D721Med (cell line): ENCODE measurements around the gene ARID4B.

Source experiments
- DNase-seq: peaks from one replicate; pipeline ENCODE4 v3.0.0; 2011; ENCODE audit warnings: low spot score; ENCODE audit not compliant: insufficient read length
- FAIRE-seq: peaks from 2 replicates; lab custom pipeline; 2011; peaks lifted over from hg19 to GRCh38; lab: Jason Lieb, UNC
- TF ChIP-seq, protein P1 (sequence below): IDR thresholded peaks from 2 replicates; pipeline ENCODE4 v1.5.1; 2012; ENCODE audit warnings: mild to moderate bottlenecking, control low read depth; ENCODE audit not compliant: insufficient read depth; ENCODE audit errors: missing control alignments

Gene ARID4B

DNA sequence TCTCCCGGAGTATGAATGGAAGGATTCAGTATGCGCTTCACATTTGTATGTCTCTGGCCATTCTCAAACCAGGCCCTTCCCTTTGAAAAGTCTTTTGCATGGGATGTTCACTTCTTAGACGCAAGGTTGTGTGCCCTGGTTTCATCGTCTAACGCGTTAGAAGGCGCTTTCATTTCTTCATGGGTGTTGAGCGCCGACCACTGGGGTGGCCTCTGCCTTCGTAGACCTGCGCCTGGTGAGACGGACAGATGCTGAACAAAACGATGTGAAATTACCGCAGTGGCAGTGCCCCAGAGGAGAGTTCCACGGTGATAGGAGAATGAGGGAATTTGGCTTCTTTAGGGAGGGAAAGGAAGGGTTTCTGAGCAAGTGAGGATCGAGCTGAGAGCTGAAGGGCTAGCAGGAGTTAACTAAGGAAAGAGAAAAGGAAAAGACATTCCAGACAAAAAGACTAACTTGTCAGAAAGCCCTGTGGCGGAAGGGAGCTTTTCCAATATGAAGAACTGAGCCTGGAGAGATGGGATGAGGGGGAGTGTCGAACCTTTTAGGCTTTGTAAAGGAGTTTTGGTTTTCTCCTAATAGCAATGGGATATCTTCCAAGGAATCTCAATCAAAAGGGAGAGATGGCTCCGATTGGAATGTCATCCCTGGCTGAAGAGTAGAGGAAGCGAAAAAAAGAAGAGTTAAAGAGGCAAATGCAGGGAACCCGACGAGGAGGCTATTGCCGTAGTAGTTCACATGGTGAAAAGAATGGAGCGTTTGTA is 1.3 kb upstream of the ARID4B start:
- TF ChIP-seq, protein P1, sequence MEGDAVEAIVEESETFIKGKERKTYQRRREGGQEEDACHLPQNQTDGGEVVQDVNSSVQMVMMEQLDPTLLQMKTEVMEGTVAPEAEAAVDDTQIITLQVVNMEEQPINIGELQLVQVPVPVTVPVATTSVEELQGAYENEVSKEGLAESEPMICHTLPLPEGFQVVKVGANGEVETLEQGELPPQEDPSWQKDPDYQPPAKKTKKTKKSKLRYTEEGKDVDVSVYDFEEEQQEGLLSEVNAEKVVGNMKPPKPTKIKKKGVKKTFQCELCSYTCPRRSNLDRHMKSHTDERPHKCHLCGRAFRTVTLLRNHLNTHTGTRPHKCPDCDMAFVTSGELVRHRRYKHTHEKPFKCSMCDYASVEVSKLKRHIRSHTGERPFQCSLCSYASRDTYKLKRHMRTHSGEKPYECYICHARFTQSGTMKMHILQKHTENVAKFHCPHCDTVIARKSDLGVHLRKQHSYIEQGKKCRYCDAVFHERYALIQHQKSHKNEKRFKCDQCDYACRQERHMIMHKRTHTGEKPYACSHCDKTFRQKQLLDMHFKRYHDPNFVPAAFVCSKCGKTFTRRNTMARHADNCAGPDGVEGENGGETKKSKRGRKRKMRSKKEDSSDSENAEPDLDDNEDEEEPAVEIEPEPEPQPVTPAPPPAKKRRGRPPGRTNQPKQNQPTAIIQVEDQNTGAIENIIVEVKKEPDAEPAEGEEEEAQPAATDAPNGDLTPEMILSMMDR: peak; percentile 25
- DNase-seq (no peak), FAIRE-seq (no peak)

DNA sequence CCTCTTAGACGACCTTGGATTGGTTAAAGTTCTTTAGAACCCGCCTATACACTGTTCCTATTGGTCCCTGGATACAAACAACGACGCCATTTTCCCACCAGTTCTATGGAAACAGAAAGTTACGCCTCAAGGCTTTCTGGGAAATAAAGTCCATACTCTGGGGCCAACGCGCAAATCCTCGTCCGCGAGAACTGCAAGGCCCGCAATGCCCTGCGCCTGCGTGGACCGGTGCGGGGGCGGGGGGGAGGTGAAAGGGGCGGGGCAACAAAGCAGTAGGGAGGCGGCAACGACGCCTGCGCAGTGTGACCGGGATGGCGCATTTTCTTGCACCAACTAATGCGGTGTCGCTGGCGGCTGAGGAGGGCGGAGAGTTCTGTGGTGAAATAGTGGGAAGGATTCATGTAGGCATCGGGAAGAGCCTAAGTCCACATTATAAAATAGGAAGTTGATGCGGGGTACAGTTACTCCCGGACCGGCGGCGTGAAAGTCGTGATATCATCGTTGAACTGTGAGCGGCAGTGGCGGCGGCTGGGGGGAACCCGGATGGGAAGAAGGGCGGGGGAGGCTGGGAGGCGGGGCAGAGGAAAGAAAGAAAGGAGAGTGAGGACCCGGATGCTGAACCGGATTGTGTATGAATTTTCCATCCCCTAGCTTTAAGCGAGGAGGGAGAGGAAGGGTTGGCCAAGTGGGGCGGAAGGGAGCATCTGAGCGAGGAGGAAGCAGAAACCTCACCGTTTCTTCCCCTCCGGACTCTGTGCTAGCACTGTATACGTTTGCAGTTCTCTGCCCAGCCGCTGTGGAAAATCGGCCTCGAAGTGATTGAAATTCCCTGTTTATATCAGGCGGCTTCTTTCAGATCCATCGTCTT is 526 bp upstream of the ARID4B start, which contains the start of gene GGPS1:
Gene GGPS1, plus strand, starts transcription at position 300 of the 868 bp plus-strand sequence. CDS start 6,695 bp downstream, outside the sequence.
- DNase-seq (no peak), FAIRE-seq (peak; percentile 88)
- TF ChIP-seq, protein P1: no peak

DNA sequence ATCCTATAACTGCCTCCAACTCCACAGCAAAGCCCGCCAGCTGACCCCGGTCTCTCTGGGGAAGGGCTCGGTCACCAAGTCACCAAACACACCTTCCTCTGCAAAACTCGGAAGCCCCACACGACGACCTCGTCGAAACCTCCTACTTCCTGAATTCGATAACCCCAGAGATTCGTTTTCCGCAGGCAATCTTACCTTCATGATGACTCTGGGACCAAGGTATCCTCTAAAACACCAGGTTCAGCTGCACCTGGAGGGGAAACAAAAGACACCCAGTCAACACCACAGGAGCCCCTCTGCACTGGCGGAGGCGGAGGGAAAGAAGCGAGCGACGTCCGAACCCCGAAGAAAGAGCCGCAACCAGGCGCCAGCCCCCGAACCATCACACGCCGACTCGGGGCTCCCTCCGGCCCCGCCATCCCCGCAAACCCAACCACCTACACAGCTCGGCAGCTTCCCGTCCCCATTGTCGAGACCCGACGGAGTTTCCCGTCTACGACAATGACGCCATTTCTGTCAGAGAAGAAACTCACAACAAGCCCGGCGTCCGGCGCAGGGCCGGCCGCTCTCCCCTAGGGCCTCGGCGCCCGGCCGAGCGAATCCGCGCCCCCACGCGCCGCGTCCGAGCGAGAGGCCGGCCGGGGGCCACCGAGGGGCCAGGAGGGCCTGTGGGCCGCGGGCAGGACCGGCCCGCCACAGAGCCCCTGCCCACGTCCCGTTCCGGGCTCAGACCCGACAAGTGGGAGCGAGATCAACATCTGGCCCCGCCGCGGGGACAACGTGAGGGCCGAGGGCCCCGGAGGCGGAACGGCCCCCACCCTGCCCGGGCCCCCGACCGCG is 1.0 kb downstream of the ARID4B start:
- DNase-seq (no peak), FAIRE-seq (no peak)
- TF ChIP-seq, protein P1: no peak

DNA sequence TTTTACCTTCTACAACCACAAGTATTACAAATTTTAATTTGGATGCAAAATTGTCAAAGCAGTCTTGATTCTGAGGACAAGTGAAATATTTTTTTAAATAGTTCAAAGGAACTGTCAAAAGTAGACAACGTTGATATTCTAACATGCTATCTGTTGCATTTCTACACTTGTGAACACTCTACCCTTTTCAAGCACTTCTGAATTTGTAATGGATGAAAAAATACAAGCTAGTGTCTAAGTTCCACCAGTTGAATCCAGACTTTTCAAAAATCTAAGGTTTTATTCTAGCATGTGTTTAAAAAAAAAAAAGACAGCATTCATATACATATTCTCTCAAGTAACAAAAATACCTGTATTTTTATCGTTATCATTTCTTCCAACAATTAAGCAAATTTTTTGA is 2.1 kb downstream of the ARID4B start:
- TF ChIP-seq, protein P1: no peak
- FAIRE-seq: peak; percentile 66
- no peak for DNase-seq

DNA sequence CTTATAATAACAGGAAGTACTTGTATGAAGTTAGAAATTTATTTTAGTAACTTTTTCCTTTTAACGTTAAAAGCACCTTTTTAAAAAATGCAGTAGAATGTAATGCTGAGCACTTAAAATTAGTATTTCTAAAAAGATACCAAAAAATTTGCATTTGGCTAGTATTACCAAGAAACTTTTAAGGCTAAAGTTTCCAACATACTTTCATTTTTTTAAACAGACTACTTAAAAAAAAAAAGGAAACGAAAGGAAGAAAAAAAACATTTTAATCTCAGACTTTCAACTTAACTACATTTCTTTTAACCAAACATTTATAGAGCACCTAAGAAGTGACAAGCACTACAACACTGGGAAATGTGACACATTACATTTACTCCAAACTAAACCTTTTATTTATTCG is 2.8 kb downstream of the ARID4B start:
- DNase-seq (no peak), FAIRE-seq (no peak)
- TF ChIP-seq, protein P1: no peak

DNA sequence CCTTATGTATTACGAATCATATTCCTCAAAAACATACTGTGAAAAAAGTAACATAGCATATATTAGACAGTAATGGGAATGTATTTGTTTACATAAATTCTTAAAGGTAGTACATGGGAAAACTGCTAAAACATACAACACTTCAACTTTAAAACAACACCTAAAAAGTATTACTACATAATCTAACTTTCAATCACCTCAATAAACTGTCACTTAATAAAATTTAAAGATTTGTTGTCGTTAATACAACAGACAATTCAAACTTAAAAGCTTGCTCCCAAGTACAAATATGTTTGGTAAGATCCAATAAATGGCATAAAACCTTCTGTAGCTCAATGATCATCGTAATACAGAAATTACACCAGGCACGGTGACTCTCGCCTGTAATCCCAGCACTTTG is 3.7 kb downstream of the ARID4B start:
- FAIRE-seq (peak; percentile 70), DNase-seq (no peak)
- TF ChIP-seq, protein P1: no peak
